LNCAP (cell line): ENCODE data around the gene TPH2.

Source experiments
- CTCF ChIP-seq: fragments of 450-650 bp; IDR thresholded peaks from 2 replicates; pipeline ENCODE4 v1.5.1; 2017; ENCODE audit warnings: mild to moderate bottlenecking

Gene TPH2

GRCh38 chr12:71981149-71981548 lies 42.5 kb downstream of the TPH2 start:
- TF ChIP-seq CTCF: no peak

- TF ChIP-seq CTCF: no peak
These were observed 56.1 kb downstream of the TPH2 start for GRCh38 chr12:71994715-71995114.

DNA sequence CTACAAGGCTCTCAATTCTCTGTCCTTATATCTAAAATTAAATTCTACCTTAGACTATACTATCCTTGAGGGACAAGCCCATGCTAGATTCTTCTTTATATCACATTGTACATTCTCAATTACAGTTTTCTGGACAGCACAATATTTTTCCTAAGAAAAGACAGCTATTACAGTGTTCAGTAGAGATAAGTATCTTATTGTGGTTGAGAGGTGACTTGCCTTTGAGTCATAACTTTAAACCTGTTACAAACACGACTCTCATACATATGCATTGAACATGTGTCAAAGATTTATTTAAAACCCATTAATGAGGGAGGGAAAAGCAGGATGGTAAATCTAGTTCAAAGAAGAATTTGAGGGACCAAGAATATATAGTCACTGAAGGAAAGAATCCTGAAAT lies 61.1 kb downstream of the TPH2 start:
- no peak for TF ChIP-seq CTCF

DNA sequence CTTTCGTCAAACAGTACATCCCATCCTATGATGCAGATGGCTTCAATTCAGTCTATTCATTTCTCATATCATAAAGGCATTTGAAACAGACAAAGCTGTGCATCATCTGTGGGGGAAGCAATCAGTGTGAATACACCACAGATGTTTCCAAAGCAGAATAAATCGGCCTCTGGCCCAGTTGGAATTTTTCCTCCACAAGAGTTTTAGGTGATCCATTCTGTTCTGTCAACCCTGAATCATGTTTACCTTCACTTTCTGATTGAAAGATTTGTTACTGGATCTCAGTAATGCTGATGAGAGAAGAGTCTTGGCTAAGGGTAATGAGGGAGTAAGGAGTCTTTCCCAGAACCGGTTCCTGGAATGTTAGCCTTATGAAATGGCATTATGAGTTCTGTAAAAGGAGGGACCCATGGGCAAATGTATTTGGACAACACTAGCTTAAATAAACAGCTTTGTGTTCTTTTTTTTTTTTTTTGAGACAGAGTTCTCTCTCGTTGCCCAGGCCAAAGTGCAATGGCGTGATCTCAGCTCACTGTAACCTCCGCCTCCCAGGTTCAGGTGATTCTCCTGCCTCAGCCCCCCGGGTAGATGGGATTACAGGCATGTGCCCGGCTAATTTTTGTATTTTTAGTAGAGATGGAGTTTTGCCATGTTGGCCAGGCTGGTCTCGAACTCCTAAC lies 62.5 kb downstream of the TPH2 start:
- no peak for TF ChIP-seq CTCF

- TF ChIP-seq CTCF: no peak
These were observed 68.1 kb downstream of the TPH2 start for GRCh38 chr12:72006766-72007165.

DNA sequence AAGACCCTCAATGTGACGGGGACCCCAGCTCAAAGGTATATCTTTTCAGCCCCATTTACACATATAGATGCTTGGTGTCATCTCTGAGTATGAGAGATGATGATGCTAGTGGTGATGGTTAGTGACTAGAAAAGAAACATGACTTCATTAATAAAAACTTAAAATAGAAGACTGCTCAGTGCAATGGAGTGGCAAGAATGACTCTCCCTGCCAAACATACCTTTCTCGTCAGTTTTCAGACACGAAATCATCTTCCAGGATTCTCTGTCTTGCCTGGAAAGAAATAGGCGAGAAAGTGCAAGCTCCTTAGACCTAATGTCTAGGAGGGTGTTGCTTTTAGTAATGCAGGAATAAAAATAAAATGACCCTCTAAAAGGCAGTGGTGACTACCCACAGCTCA lies 71.7 kb downstream of the TPH2 start:
- no peak for TF ChIP-seq CTCF

DNA sequence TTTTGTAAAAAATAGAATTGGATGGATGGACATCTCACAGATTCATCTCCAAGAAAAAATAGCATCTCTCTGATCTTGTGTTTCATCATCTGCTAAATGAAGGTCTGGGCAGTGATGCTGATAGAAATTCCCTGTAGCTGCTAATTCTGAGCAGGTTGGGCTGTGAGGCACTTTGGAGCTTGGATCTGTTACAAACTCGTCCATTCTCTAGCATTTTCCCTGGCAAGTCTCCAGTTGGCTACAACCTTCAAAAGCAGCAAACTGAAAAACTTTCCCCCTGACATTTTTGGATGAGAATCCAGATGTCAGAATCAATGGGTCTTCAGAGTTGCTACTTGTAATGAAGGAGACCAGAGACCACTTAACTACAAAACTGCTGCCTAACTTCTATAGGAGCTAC lies 72.7 kb downstream of the TPH2 start:
- no peak for TF ChIP-seq CTCF

DNA sequence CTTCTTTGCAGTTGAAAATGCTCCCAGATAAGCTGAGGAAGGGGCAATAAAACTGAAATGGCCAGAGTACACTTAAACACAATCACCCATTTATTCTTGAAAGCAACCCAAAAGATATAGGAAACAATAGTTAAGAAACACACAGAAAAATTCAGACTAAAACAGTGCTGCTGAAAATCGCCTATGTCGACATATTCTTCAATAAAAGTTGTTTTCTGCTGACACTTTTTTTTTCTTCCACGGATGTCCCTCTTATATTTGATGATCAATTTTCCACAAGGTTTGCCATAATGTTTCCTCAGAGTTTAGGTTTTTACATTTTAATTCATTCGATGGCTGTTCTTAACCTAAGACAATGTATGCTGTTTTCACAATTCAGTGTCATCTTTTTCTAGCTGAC lies 74.2 kb downstream of the TPH2 start:
- TF ChIP-seq CTCF: no peak
